HK-2 (cell line): Measurements from ENCODE around the gene TNFSF9.
A peak's percentile ranks its signal among the peaks of the same experiment; 100 is the strongest.

Experiments
- DNase-seq: peaks from one replicate; pipeline ENCODE4 v3.0.0-alpha.2; 2018; ENCODE audit not compliant: unreplicated experiment

Gene TNFSF9

DNA sequence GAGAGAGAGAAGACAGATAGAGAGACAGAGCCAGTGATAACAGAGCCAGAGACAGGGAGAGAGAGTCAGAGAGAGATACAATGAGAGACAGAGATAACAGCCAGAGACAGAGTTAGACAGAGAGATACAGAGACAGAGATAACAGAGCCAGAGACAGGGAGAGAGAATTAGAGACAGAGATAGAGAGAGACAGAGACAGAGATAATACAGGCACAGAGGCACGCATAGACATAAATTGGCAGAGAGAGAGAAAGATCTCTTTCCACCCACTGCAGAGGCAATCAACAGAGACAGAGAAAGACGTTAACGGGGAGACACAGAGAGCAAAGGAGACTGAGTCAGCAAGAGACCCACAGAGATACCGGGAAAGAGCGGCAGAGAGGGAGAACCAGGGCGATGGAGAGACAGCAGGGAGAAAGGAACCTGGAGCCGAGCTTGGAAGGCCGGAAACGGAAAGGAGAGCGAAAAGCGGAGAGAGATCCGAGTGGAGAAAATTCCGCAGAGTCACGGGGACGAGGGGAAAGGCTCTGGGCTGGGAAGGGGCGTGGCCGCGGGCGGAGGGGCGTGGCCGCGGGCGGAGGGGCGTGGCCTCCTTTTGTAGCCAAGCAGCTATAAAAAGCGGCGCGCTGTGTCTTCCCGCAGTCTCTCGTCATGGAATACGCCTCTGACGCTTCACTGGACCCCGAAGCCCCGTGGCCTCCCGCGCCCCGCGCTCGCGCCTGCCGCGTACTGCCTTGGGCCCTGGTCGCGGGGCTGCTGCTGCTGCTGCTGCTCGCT lies at the start of gene TNFSF9:
Gene TNFSF9 (plus strand): TSS at position 641 of the 777 bp plus-strand sequence. CDS start 11 bp downstream, at position 652.
- peak; percentile 99 for DNase-seq

DNA sequence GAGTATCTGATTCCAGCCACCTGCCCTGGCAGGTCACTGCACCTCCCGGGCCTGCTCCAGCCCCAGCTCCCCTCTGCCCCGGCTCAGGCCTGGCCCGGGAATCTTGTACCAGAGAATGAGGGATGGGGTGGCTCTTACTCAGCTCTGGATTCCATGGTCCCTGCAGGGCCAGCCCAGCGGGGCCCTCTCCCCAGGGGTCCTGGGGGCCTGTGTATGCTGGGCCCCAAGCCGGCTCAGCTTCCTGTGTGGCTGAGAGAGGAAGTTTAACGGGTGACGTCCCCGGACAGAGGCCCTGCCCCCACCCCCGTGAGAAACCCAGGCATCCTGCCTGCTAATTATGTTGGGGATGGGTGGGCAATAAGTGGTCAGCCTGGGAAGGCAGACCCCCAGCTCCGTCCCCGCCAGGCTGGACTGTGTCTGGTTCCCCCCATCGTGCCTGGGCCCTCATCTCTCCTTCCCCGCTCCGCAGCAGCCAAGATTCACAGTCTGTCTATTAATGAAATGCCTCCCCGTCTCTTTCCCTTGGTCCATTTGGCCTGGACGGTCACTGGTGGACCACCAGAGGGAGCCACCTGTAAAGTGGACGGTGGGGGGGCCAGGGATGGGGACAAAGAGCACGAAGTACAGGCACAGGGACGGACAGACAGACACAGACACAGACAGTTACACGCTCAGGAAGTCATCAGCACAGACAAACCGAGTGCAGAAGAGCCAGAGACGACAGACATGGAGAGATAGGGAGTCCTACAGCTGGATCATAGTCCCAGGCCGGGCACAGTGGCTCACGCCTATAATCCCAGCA lies 49.1 kb upstream of the TNFSF9 start, which contains the start of gene DENND1C:
Gene DENND1C (minus strand): TSS at position 247 of the 802 bp plus-strand sequence. CDS start 92 bp downstream, at position 155.
- DNase-seq = no peak

DNA sequence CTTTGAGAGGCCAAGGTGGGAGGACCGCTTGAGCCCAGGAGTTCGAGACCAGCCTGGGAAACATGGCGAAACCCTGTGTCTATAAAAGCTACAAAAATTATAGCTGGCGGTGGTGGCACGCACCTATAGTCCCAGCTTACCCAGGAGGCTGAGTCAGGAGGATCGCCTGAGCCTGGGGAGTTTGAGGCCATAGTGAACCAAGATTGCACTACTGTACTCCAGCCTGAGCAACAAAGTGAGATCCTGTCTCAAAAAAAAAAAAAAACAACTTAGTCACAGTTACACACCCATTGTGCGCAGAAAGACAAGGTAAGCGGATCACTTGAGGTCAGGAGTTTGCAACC lies 48.5 kb upstream of the TNFSF9 start:
- DNase-seq = no peak

DNA sequence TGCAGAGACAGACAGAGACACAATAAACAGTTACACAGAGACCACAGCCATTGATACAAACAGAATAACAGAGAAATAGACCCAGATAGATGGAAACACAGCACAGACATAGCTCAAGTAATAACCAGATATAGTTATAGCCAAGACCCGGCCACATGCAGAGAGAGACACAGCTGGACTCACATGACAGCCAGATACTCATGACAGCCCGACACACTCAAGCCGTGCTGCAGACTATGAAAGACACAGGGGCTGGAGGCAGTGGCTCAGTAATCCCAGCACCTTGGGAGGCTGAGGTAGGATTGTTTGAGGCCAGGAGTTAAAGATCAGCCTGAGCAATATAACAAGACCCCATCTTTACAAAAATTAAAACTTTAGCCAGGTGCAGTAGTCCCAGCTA lies 47.6 kb upstream of the TNFSF9 start:
- DNase-seq = no peak

DNA sequence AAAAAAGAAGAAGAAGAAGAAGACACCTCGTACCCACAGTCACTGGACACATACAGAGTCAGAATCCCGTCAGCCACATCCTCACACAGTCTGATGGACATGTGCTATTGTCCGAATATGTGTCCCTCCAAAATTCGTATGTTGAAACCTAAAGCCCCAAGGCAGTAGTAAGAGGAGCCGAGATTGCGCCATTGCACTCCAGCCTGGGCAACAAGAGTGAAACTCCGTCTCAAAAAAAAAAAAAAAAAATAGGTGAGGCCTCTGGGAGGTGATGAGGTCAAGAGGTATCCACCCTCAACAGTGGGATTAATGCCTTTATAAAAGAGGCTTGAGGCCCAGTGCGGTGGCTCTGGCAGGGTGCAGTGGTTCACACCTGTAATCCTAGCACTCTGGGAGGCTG lies 46.6 kb upstream of the TNFSF9 start:
- DNase-seq = no peak

GRCh38 chr19:6484831-6485230 lies 46.0 kb upstream of the TNFSF9 start:
- DNase-seq = no peak

DNA sequence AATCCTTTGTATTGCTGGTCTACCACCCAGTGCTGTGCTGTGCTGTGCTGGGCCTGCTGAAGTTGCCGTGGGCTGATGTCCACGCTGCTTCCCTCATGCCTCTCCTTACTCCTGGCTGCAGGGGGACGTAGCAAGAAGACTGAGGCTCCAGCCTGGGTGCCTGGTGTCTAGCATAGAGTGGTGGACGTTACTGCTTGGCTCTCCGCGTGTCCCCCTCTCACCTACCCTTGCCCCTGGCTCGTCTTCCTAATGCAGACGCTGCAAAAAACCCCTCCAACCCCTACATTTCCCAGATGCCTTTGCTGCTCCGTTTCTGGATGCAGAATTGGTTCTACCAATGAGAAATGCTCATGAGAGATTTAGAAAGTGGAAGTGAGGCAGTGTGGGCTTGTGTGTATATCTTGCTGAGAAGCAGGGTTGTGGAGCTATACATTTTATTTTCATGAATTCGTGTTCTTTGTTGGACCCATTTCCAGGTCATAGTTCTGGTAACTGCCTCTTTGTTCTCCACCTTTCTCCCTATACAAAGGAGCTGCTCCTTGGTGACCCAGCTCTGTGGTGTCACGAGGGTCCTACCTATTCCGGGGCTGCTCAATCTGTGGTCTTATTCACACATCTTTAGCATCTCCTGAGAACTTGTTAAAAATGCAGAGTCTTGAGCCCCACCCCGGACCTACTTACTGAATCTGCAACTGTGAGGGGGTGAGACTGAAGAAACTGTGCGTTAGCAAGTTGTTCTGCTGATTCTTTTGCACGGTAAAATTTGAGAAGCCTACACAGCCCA lies 41.4 kb upstream of the TNFSF9 start:
- DNase-seq = no peak

DNA sequence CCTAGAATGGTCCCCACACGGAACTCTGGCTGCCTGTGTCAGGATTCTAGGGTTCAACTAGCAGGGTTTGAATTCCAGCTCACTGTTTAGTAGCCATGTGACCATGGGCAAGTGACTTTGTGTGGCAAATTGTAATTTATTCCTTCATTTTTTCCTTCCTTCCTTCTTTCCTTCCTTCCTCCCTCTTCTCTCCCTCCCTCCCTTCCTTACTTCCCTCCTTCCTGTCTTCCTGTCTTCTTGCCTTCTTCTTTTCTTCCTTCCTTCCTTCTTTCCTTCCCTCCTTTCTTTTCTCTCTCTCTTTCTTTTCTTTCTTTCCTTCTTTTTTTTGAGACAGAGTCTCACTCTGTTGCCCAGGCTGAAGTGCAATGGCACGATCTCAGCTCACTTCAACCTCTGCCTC lies 40.7 kb upstream of the TNFSF9 start:
- no peak for DNase-seq

DNA sequence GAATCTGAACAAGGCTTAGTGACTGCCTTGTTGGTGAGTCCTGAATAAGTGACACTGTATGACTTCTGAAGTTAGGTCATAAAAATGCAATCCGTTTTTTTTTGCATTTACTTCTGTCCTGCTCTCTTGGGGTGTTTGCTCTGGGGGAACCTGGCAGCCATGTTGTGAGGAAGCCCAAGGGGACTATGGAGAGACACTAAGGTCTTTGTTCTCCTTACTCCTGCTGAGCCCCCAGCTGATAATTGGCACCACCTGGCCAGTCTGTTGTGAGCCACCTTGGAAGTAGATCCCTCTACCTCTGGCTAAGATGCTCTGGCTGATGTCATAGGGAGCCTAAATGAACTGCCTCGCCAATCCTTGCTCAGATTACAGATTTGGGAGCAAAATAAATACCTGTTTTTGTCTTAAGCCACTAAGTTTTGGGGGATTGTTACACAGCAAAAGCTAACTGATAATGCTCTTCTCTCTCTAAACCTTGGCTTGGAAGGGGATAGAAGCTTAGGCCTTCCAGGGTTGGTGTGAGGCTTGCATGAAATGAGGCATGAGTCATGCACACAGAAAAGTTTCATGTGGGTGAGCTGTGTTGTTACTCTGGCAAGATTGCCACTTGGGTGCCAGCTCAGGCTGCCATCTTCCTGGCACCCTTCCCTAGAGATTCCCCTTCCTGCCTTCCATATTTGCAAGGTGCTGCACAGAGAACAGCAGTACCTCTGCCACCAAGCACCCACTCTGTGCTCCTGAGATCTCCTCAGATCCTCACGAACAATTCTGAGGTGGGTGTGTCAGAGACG lies 38.8 kb upstream of the TNFSF9 start:
- DNase-seq = no peak

GRCh38 chr19:6494438-6495036 lies 36.3 kb upstream of the TNFSF9 start:
- DNase-seq = no peak

DNA sequence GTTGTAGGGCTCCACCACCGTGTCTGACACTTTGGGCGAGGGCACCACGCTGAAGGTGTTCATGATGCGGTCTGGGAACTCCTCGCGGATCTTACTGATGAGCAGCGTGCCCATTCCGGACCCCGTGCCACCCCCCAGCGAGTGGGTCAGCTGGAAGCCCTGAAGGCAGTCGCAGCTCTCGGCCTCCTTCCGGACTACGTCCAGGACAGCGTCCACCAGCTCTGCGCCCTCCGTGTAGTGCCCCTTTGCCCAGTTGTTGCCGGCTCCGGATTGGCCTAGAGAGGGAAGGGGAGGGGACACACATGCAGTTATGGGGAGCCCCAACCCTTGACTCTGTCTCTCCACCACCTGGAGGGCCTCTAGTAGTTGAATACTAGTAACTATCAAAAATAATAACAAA lies 34.9 kb upstream of the TNFSF9 start:
- no peak for DNase-seq

DNA sequence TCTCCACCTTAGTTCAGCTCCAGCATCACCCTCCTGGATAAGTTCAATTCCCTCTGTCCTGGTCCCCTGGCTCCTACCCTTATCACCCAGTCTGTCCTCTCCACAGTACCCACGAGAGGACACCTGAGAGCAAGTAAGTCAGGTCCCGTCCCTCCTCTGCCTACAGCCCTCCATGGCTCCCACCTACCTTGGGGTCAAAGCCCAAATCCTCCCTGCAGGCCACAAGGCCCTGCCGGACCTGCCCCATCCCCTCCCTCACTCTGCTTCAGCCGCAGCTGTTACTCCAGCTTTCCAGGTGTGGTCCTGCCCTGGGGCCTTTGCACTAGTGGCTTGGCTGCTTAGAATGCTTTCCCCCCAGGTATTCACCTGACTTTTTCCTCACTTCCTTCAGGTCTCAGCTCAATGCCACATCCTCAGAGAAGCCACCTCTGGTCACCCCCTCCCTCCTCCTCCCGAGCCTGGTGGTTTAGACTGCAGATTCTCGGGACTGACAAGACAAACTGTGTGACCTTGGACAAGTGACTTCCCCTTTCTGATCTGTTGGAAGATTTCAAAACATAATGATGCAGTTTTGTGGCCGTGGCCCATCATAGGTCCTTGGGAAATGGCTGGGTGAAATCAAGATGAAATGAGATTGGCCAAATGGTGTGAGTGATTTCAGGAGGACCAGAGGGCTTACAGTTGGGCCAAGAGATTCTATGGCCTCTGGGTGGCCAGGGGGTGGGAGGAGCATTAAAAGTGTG lies 32.4 kb upstream of the TNFSF9 start:
- no peak for DNase-seq

GRCh38 chr19:6499052-6499790 lies 31.6 kb upstream of the TNFSF9 start:
- DNase-seq = no peak

GRCh38 chr19:6500837-6501739 lies 29.7 kb upstream of the TNFSF9 start:
- DNase-seq = no peak

DNA sequence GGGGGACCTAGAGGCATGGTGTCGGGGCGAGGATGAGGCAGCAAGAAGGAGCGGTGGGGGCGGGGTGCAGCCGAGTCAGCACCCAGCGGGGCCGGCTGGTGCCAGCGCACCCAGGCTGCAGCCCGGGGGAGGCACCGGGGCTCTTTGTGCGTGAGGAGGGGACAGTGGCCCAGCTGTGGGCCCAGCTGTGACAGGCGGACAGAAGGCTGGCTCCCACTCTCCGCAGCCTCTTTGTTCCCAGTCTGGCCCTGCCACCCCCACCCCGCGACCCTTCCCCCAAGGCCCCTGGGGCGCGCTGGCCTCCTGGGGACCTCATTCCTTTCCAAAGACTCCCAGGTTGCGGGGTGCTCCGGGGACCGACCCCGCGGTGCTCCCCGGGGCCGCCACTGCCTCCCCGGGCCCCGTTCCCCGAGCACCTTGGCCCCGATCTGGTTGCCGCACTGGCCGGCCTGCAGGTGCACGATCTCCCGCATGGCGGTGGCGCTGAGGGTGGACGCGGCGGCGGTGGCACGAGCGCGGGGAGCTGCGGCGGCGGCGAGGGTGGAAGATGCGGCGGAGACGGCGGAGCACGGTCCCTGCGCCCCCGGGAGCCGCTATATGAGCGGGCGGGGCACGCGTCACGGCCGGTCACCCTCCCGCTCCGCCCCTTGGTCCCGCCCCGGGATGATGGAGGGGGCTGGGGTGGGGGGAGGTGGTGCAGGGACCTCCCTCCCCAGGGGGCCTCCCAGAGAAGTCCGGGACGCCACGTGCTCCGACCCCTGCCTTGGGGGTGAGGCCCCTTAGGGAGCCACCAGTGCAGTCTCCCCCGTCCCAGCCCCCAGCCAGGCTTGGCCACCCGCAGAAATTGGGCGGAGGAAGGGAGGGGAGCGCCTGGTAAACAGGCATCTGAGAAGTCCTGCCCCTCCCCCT lies 28.8 kb upstream of the TNFSF9 start, which contains the start of gene TUBB4A:
Gene TUBB4A (minus strand): TSS at position 570 of the 909 bp plus-strand sequence. CDS start 97 bp downstream, at position 473.
- DNase-seq = no peak

DNA sequence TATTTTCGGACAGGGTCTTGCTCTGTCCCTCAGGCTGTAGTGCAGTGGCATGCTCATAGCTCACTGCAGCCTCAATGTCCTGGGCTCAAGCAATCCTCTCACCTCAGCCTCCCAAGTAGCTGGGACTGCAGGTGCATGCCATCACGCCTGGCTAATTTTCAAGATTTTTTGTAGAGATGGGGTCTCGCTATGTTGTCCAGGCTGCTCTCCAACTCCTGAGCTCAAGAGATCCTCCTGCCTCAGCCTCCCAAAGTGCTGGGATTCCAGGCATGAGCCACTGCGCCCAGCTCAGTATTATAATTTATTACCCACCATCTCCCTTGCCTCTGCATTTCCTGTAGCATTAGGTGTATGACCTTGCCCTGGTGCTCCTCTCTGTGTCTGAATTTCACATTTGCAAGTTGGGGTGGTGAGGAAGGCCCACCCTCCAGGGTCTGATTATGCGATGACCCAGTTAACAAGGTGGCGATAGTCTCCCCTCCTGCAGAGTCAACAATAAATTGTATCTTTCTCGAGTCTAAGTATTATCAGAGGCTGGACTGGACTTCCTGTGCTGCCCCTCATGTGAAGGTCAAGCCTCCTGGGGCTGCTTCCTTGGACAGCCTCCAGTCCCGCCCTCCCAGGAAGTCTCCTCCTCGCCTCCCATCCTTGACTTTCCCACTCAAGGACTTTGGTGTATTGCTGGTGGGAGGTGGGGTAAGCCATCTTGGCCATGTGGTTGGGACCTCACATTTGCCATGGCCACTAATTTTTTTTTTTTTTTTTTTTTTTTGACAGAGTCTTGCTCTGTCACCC lies 27.2 kb upstream of the TNFSF9 start:
- no peak for DNase-seq
